Thyroid gland (tissue), 4 donors: ENCODE data around the gene ADD1. TPM values are rescaled to one million over a fixed set of nuclear protein-coding genes. Genes with fewer than 3 reads are reported as not detected.

Experiments
- DNase-seq, 2 donors: peaks; one replicate each; pipeline ENCODE4 v3.0.0-alpha.2; 2019
- H3K27ac ChIP-seq, 3 donors: fragments of 200-600 bp; sonication (generic); 1 replicate in 2 of 3; 2 replicates in 1 of 3; pipeline ENCODE4 v1.5.1; 2016 to 2019; ENCODE audit warnings: mild to moderate bottlenecking in 1 of 3, moderate library complexity in 1 of 3
- H3K27me3 ChIP-seq: fragments of 200-600 bp; sonication (generic); one replicate; pipeline ENCODE4 v1.5.1; 2019
- H3K36me3 ChIP-seq, 2 donors: fragments of 200-600 bp; sonication (generic); one replicate each; pipeline ENCODE4 v1.5.1; 2016 to 2019
- H3K4me1 ChIP-seq, 2 donors: fragments of 200-600 bp; sonication (generic); one replicate each; pipeline ENCODE4 v1.5.1; 2017 to 2019
- H3K4me3 ChIP-seq, 3 donors: fragments of 200-600 bp; sonication (generic); replicated peaks in 1 of 3; 1 replicate in 2 of 3; 2 replicates in 1 of 3; pipeline ENCODE4 v1.5.1; 2016; ENCODE audit warnings: mild to moderate bottlenecking in 1 of 3
- H3K9me3 ChIP-seq: fragments of 200-600 bp; sonication (generic); one replicate; pipeline ENCODE4 v1.5.1; 2017
- POLR2A ChIP-seq, 2 donors: fragments of 450-650 bp; IDR thresholded peaks; one replicate each; pipeline ENCODE4 v1.6.1; 2017; ENCODE audit warnings: antibody characterized with exemption in 2 of 2, mild to moderate bottlenecking in 2 of 2, moderate library complexity in 1 of 2
- WGBS, 2 donors: methylation state at CpG; one replicate each; pipeline ENCODE4 v1.1.5; 2017; 5-methylcytosine and 5-hydroxymethylcytosine counted together
- intact Hi-C: fragments of 100-400 bp; cut with DNase I; formaldehyde crosslinking; loops from one replicate; pipeline ENCODE4 v1.15.1; 2023
- total RNA-seq, 4 donors: library from RNA; depleted of rRNA; stranded (reverse); fragments of >200 nt; gene quantifications; one replicate each; pipeline ENCODE4 v1.2.3, GENCODE V29; 2016
- TF ChIP-seq, protein P1 (sequence below), 6 experiments: fragments of 200-600 bp in 3 of 6; fragments of 450-650 bp in 3 of 6; sonication (generic) in 3 of 6; IDR thresholded peaks; one replicate each; pipeline ENCODE4 v1.5.1; 2016 to 2019; ENCODE audit warnings: antibody characterized with exemption in 6 of 6, mild to moderate bottlenecking in 2 of 6, inconsistent platforms in 1 of 6, moderate library complexity in 1 of 6

Gene ADD1
- total RNA-seq, 4 donors from 2014 or later = 190 to 222 (median 194) TPM

DNA sequence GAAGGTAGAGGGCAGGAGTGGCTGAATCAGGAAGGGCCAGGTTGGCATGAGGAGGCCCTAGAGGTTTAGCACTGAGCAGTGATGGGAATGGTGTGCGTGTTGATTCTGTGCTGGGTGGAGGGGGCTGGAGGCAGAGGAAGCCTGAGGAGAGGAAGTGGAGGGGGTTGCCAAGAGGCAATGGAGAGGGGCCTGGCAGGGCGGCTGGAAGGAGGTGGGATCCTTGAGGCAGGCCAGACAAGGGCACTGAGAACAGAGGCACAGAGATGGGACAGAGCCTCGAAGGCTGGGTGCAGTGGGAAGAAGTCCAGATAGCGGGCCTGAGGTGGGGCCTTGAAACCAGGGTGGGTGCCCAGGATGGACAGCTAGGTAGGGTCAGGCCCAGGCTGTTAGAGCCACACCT is 26.5 kb upstream of the ADD1 start:
- H3K4me1 ChIP-seq = peaks cover 13 to 30% of the 10 kb centered on the region in 2 donors
- no peak for DNase-seq
- TF ChIP-seq, protein P1, sequence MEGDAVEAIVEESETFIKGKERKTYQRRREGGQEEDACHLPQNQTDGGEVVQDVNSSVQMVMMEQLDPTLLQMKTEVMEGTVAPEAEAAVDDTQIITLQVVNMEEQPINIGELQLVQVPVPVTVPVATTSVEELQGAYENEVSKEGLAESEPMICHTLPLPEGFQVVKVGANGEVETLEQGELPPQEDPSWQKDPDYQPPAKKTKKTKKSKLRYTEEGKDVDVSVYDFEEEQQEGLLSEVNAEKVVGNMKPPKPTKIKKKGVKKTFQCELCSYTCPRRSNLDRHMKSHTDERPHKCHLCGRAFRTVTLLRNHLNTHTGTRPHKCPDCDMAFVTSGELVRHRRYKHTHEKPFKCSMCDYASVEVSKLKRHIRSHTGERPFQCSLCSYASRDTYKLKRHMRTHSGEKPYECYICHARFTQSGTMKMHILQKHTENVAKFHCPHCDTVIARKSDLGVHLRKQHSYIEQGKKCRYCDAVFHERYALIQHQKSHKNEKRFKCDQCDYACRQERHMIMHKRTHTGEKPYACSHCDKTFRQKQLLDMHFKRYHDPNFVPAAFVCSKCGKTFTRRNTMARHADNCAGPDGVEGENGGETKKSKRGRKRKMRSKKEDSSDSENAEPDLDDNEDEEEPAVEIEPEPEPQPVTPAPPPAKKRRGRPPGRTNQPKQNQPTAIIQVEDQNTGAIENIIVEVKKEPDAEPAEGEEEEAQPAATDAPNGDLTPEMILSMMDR (IDR thresholded peaks at IDR 0.05) = no peak
- no peak for TF ChIP-seq POLR2A (IDR thresholded peaks at IDR 0.05)
- 81 to 82% methylated on average over 4 of the region's 4 CpGs for WGBS, 2 donors
- H3K9me3 ChIP-seq = no peaks in the 10 kb centered on the region
- peaks cover 0 to 2% of the 10 kb centered on the region in 2 donors for H3K36me3 ChIP-seq
- H3K27ac ChIP-seq = no peak overlapping the region
- H3K4me3 ChIP-seq = no peak overlapping the region
- no peaks in the 10 kb centered on the region for H3K27me3 ChIP-seq
- intact Hi-C loops = no loop called here

DNA sequence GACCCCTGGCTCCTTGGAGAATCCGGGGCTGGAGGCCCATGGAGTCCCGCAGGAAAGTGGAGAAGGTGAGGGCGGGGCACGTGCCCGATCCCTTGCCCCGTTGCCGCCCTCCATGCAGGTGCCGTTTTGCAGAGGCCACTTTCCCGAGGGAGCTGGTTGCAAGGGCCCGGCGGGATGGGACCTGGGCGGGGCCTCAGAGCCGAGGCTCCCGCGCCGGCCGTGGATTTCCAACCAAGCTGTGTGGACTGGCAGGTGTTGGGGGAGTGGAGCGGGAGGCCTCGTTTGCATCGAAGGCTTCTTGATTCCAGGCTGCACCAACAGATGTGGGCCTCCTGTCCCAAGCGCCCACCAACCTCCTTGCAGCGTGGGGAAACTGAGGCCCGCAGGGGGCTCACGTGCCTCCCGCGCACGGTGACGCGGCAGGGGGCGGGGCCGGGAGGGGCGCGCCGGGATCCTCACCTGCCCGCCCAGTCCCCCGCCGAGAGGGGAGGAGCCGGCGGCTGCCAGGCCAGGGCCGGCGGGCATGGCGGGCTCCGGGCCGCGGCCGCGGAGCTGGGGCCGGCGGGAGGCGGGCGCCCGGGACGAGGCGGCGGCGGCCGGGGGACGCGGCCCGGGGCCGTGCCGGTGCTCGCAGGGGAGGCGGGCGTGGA is 25.8 kb upstream of the ADD1 start:
- peak; percentile 65 to 68 for DNase-seq
- no peaks in the 10 kb centered on the region for H3K27me3 ChIP-seq
- intact Hi-C loops = no loop called here
- H3K36me3 ChIP-seq = peaks cover 2 to 9% of the 10 kb centered on the region in 2 donors
- 30% methylated on average over 17 of the region's 65 CpGs; no CpG with 5 or more reads in 1 of the 2 donors for WGBS, 2 donors
- no peaks in the 10 kb centered on the region for H3K9me3 ChIP-seq
- H3K4me3 ChIP-seq = peak overlapping the region; percentile 21 to 60 (median 44)
- peaks cover 13 to 25% of the 10 kb centered on the region in 2 donors for H3K4me1 ChIP-seq
- no peak overlapping the region for H3K27ac ChIP-seq
- peak in 1 of 2 donors; percentile 54 for TF ChIP-seq POLR2A (IDR thresholded peaks at IDR 0.05)
- TF ChIP-seq, protein P1 (IDR thresholded peaks at IDR 0.05) = no peak

DNA sequence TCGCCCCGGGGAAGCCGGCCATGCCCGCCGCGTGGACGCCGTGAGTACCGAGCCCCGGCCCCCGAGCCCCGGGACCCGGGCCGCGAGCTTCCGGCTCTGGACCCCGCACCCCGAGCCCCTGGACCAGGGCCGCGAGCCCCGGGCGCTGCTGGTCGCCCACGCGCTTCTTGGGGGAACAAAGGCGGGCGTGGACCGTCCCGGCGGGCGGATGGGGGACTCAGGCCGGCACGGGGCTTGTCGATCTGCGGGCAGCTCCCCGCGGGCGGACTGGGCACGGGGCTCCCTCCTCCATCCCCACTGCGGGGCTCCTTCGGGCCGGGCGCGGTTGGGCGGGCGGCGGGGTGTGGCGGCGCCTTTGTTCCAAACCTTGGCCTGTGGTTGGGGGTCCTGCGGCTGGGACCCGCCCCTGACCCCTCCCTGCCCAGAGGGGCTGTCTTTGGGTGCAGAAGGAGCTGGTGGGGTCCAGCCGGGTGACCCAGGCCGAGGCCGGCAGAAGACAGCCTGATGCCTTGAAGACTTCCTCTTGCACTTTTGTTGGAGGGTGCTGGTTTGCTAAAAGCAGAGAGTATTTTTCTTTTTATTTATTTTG is 25.2 kb upstream of the ADD1 start:
- peak in 1 of 2 donors; percentile 26 for DNase-seq
- no peaks in the 10 kb centered on the region for H3K9me3 ChIP-seq
- H3K4me1 ChIP-seq = peaks cover 13 to 20% of the 10 kb centered on the region in 2 donors
- peak overlapping the region in 1 of 3 donors; percentile 46 for H3K27ac ChIP-seq
- H3K36me3 ChIP-seq = peaks cover 9 to 11% of the 10 kb centered on the region in 2 donors
- no peaks in the 10 kb centered on the region for H3K27me3 ChIP-seq
- intact Hi-C loops = no loop called here
- H3K4me3 ChIP-seq = peak overlapping the region in 2 of 3 donors; percentile 30 to 60
- 2 to 13% methylated on average over 11 to 28 of the region's 54 CpGs for WGBS, 2 donors
- no peak for TF ChIP-seq POLR2A (IDR thresholded peaks at IDR 0.05)

DNA sequence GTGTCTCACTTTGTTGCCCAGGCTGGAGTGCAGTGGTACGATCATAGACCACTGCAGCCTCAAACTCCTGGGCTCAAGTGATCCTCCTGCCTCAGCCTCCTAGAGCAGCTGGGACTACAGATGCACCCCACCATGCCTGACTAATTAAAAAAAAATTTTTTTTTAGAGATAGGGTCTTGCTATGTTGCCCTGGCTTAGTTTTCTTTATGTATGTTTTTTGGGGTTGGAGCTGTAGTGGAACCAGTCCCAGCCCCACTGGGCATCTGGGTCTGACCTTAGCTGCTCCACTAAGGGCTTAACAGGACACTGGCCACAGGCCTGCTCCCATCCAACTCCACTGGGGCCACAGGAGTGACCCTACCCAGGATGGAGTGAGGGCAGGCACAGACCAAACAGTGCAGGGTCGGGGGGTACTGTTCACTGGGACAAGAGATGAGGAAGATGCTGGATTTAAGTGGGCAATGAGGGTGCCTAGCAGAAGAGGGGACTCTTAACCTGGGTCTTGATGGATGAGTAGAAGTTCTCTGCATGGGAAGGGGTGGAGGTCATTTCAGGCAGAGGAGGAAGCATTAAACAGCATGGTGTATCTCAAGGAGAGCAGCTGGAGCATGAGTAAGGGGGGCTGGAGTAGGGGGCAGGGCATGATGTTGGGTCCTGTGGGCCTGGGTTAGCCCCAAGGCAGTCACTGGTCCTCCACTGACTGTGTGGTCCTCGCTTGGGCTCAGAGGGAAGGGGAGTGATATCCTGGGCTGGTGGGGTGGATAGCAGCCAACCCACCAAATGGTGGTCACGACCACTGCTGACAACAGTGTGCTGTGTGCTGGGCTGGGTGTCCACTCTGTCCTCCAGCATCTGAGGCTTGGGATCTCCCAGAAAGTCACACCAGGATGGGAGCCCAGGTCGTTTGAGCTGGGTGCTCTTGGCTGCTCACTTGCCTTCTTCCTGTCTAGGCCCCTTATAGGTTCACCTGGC is 24.1 kb upstream of the ADD1 start:
- peaks cover 13 to 19% of the 10 kb centered on the region in 2 donors for H3K36me3 ChIP-seq
- no peak overlapping the region for H3K27ac ChIP-seq
- H3K4me1 ChIP-seq = peaks cover 13 to 19% of the 10 kb centered on the region in 2 donors
- 86 to 90% methylated on average over 4 to 5 of the region's 5 CpGs for WGBS, 2 donors
- no peak for DNase-seq
- intact Hi-C loops = no loop called here
- no peak for TF ChIP-seq POLR2A (IDR thresholded peaks at IDR 0.05)
- TF ChIP-seq, protein P1 (IDR thresholded peaks at IDR 0.05) = no peak
- no peaks in the 10 kb centered on the region for H3K27me3 ChIP-seq
- H3K9me3 ChIP-seq = no peaks in the 10 kb centered on the region
- H3K4me3 ChIP-seq = no peak overlapping the region

DNA sequence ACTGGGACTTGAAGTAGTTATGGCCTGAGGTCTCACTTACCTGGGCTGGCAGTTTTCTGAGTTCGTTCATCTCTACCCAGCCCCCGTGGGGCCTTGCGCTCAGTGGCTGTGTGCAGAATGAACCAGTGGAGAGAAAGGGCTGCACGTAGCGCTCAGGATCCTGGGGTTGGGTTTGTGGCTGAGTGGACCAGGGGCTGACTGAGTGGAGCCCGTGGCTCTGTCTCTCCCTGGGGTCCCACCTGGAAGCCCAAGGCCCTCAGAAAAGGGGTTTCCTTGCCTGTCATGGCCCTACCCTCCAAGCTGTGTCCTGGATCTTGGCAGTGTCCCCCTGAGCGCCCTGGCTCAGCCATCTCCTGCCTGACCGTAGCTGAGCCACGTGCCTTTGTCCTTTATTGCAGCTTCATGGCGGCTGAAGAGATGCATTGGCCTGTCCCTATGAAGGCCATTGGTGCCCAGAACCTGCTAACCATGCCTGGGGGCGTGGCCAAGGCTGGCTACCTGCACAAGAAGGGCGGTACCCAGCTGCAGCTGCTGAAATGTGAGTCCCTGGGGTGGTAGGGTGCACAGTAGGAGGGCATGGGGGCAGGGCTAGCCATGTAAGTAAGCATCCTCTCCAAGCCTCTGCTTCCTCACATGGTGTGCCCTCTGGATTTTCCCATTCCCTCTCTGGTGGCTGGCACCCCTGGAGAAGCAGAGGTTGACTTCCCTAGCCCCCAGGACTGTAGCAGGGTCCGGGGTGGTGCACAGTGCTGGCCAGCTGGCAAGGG is 23.2 kb upstream of the ADD1 start:
- peaks cover 13 to 19% of the 10 kb centered on the region in 2 donors for H3K4me1 ChIP-seq
- no peaks in the 10 kb centered on the region for H3K9me3 ChIP-seq
- no peak overlapping the region for H3K27ac ChIP-seq
- no peak overlapping the region for H3K4me3 ChIP-seq
- H3K27me3 ChIP-seq = no peaks in the 10 kb centered on the region
- WGBS, 2 donors = 91% methylated on average over 7 to 11 of the region's 13 CpGs
- intact Hi-C loops = no loop called here
- no peak for DNase-seq
- H3K36me3 ChIP-seq = peaks cover 22 to 26% of the 10 kb centered on the region in 2 donors
- TF ChIP-seq, protein P1 (IDR thresholded peaks at IDR 0.05) = no peak
- no peak for TF ChIP-seq POLR2A (IDR thresholded peaks at IDR 0.05)
